Upper lobe of left lung (tissue), 6 donors: Measurements from ENCODE around the gene GPR179. TPM values are rescaled to one million over a fixed set of nuclear protein-coding genes. Genes with fewer than 3 reads are reported as not detected.

Source experiments
- ATAC-seq, 2 donors: fragments of 200-7000 bp; cut with Tn5 transposase; one replicate each; pipeline ENCODE4 v1.9.1; 2022; ENCODE audit warnings: mild to moderate bottlenecking in 2 of 2, moderate library complexity in 2 of 2; ENCODE audit not compliant: low FRiP score in 2 of 2
- DNase-seq, 2 donors: peaks; one replicate each; pipeline ENCODE4 v3.0.0-alpha.2; 2019 to 2020
- H3K27ac ChIP-seq, 4 donors: fragments of 200-600 bp; sonication (generic); one replicate each; pipeline ENCODE4 v1.5.1; 2016 to 2019
- H3K27me3 ChIP-seq, 4 donors: fragments of 200-600 bp; sonication (generic); one replicate each; pipeline ENCODE4 v1.5.1; 2017 to 2019
- H3K36me3 ChIP-seq, 4 donors: fragments of 200-600 bp; sonication (generic); one replicate each; pipeline ENCODE4 v1.5.1; 2016 to 2019
- H3K4me1 ChIP-seq, 4 donors: fragments of 200-600 bp; sonication (generic); one replicate each; pipeline ENCODE4 v1.5.1; 2018 to 2019
- H3K4me3 ChIP-seq, 4 donors: fragments of 200-600 bp; sonication (generic); one replicate each; pipeline ENCODE4 v1.5.1; 2017 to 2019; ENCODE audit warnings: mild to moderate bottlenecking in 2 of 4, moderate library complexity in 1 of 4
- H3K9me3 ChIP-seq, 4 donors: fragments of 200-600 bp; sonication (generic); one replicate each; pipeline ENCODE4 v1.5.1; 2018 to 2019
- CTCF ChIP-seq, 6 experiments: fragments of 450-650 bp in 4 of 6; fragments of 200-600 bp in 2 of 6; sonication (generic) in 2 of 6; IDR thresholded peaks; one replicate each; pipeline ENCODE4 v1.5.1; 2016 to 2019; ENCODE audit warnings: antibody characterized with exemption in 6 of 6
- EP300 ChIP-seq, 4 donors: sonication (generic); formaldehyde crosslinking; IDR thresholded peaks; one replicate each; pipeline ENCODE4 v1.5.1; 2017; ENCODE audit warnings: antibody characterized with exemption in 4 of 4, control low read depth in 2 of 4
- POLR2A ChIP-seq, 4 donors: fragments of 450-650 bp; IDR thresholded peaks; one replicate each; pipeline ENCODE4 v1.5.1; 2016 to 2017; ENCODE audit warnings: antibody characterized with exemption in 4 of 4, mild to moderate bottlenecking in 2 of 4
- POLR2AphosphoS5 ChIP-seq, 2 donors: sonication (generic); formaldehyde crosslinking; IDR thresholded peaks; one replicate each; pipeline ENCODE4 v1.5.1; 2017; ENCODE audit warnings: antibody characterized with exemption in 2 of 2
- WGBS, 2 donors: methylation state at CpG; one replicate each; pipeline ENCODE4 v1.1.5; 2017 to 2018; 5-methylcytosine and 5-hydroxymethylcytosine counted together
- total RNA-seq, 6 donors: library from RNA; depleted of rRNA in 4 of 6; stranded (reverse); fragments of >200 nt in 4 of 6; gene quantifications; one replicate each; pipeline versions ENCODE4 v1.1.0 to v1.2.1, GENCODE V29; 2016 to 2021
- donor health status: DM: no; HTN: no; CAD: no; lungs with moderate emphysema.
- donor health status: DM: no; HTN: yes; CAD: no; lungs with severe emphysema.

Gene GPR179
- total RNA-seq, 6 donors from 2014 or later: under 0.01 to 0.30 (median 0.09) TPM; not detected in 1

DNA sequence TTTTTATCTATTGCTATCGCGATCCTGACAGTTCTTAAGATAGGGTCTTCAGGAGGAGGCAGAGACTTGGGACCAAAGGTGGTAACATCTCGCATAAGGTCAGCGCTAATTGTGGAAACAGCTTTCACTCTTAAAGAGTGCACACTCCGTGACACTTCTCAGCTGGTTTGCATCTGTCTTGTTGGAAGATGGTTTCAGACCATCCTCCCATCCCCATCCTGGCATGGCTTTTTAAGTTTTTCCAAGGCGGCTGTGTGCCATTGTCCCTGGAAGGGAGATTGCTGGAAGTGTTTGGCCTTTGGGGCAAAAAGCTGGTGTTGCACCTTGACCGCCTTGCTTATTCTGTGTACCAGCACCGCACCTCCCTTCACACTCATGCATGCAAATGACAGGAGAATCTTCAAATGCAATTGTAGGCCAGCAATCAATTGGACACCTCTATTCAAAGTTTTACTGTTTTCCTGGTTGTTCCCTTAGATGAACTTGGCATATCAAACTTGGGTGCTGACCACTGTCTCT lies 9.4 kb upstream of the GPR179 start:
- peak overlapping the region in 3 of 4 donors; percentile 75 to 91 (median 86) for H3K27ac ChIP-seq
- H3K27me3 ChIP-seq: no peaks in the 10 kb centered on the region
- TF ChIP-seq POLR2A (IDR thresholded peaks at IDR 0.05): no peak
- DNase-seq: no peak
- WGBS, 2 donors: 17 to 27% methylated on average over 8 of the region's 8 CpGs
- no peaks in the 10 kb centered on the region for H3K9me3 ChIP-seq
- H3K4me3 ChIP-seq: peak overlapping the region; percentile 79 to 97 (median 88)
- no peaks in the 10 kb centered on the region for H3K36me3 ChIP-seq
- H3K4me1 ChIP-seq: peaks cover 23 to 40% (median 30%) of the 10 kb centered on the region in 4 donors
- no peak for ATAC-seq

DNA sequence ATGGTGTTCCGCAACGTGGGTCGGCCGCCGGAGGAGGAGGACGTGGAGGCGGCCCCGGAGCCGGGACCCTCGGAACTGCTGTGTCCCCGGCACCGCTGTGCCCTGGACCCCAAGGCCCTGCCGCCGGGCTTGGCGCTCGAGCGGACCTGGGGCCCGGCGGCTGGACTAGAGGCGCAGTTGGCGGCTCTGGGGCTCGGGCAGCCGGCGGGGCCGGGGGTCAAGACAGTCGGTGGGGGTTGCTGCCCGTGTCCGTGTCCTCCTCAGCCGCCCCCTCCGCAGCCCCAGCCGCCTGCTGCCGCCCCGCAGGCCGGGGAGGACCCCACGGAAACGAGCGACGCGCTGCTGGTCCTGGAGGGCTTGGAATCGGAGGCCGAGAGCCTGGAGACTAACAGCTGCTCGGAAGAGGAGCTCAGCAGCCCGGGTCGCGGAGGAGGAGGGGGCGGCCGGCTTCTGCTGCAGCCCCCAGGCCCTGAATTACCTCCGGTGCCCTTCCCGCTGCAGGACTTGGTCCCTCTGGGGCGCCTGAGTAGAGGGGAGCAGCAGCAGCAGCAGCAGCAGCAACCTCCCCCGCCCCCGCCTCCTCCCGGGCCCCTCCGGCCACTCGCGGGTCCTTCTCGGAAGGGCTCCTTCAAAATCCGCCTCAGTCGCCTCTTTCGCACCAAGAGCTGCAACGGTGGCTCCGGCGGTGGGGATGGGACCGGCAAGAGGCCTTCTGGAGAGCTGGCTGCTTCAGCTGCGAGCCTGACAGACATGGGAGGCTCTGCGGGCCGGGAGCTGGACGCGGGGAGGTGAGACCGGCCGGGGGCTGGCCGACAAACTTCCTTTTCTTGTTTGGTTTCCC lies 8.7 kb upstream of the GPR179 start:
- TF ChIP-seq POLR2A (IDR thresholded peaks at IDR 0.05) (no peak), CTCF (IDR thresholded peaks at IDR 0.05) (no peak), POLR2AphosphoS5 (IDR thresholded peaks at IDR 0.05) (no peak), EP300 (IDR thresholded peaks at IDR 0.05) (no peak)
- Histone ChIP-seq H3K9me3 (no peaks in the 10 kb centered on the region), H3K27ac (peak overlapping the region; percentile 75 to 91 (median 85)), H3K36me3 (no peaks in the 10 kb centered on the region), H3K27me3 (no peaks in the 10 kb centered on the region), H3K4me1 (peaks cover 23 to 38% (median 25%) of the 10 kb centered on the region in 4 donors), H3K4me3 (peak overlapping the region; percentile 79 to 97 (median 88))
- peak in 1 of 2 donors; percentile 1 for ATAC-seq
- peak; percentile 31 to 84 for DNase-seq
- WGBS, 2 donors: 0% methylated on average over 8 to 24 of the region's 72 CpGs

- H3K27me3 ChIP-seq: no peaks in the 10 kb centered on the region
- no peaks in the 10 kb centered on the region for H3K9me3 ChIP-seq
- DNase-seq (peak; percentile 93 to 99), ATAC-seq (peak; percentile 93 to 97)
- 14 to 25% methylated on average over 8 to 16 of the region's 84 CpGs for WGBS, 2 donors
- H3K4me3 ChIP-seq: peak within 1 kb of the TSS; percentile 79 to 97 (median 88)
- TF ChIP-seq CTCF (IDR thresholded peaks at IDR 0.05) (peak in 2 of 6 experiments; percentile 15 to 37), POLR2A (IDR thresholded peaks at IDR 0.05) (peak in 2 of 4 donors; percentile 19 to 78), POLR2AphosphoS5 (IDR thresholded peaks at IDR 0.05) (peak; percentile 59 to 66), EP300 (IDR thresholded peaks at IDR 0.05) (no peak)
- H3K4me1 ChIP-seq: peaks cover 20 to 33% (median 23%) of the 10 kb centered on the region in 4 donors
- H3K27ac ChIP-seq: peak within 1 kb of the TSS; percentile 75 to 91 (median 85)
- H3K36me3 ChIP-seq: no peaks in the 10 kb centered on the region
Measured at GRCh38 chr17:38351412-38352222, 7.9 kb upstream of the GPR179 start, which contains the start of gene SOCS7. Gene SOCS7 (plus strand): TSS chr17:38351844. CDS start chr17:38352053, 209 bp downstream.

DNA sequence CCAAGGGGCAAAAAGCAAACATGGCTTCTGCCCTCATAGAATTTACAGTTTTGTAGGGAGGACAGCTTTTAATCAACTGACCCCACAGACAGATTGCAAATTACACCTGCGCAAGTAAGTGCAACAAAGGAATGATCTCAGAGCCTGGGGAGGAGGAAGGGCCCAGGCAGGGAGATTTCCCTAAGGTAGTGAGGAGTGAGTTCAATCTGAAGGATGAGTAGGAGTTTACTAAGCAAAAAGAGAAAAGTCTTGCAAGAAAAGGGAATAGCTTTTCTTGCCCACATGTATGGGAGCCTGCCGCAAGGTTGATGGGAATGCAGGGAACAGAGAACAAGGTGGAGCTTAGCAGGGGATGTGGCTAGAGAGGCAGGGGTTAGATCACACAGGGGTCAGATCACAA lies 6.3 kb upstream of the GPR179 start:
- ATAC-seq (no peak), DNase-seq (no peak)
- no peak for TF ChIP-seq CTCF (IDR thresholded peaks at IDR 0.05)
- no peak for TF ChIP-seq POLR2A (IDR thresholded peaks at IDR 0.05)
- TF ChIP-seq EP300 (IDR thresholded peaks at IDR 0.05): no peak
- TF ChIP-seq POLR2AphosphoS5 (IDR thresholded peaks at IDR 0.05): no peak
- Histone ChIP-seq H3K4me3 (no peak overlapping the region), H3K27me3 (no peaks in the 10 kb centered on the region), H3K27ac (no peak overlapping the region), H3K9me3 (no peaks in the 10 kb centered on the region), H3K36me3 (no peaks in the 10 kb centered on the region), H3K4me1 (peaks cover 17 to 32% (median 21%) of the 10 kb centered on the region in 4 donors)
- WGBS, 2 donors: 100% methylated on average over 2 of the region's 2 CpGs
